Cardiac muscle cell (in vitro differentiated cells and primary cell): ENCODE results near the gene TXN. TPM values are rescaled to one million over a fixed set of nuclear protein-coding genes. Genes with fewer than 3 reads are reported as not detected.
A peak's percentile ranks its signal among the peaks of the same experiment; 100 is the strongest.

ENCODE experiments used
- DNase-seq, 2 donors: peaks; one replicate each; pipeline versions ENCODE4 v3.0.0 to v3.0.0-alpha.2; 2010 to 2017; ENCODE audit warnings: low read depth in 1 of 2, low spot score in 1 of 2
- H3K27ac ChIP-seq: fragments of 200-600 bp; sonication (generic); 2 replicates; pipeline ENCODE4 v1.5.1; 2016
- H3K27me3 ChIP-seq: fragments of 200-600 bp; sonication (generic); 2 replicates; pipeline ENCODE4 v1.6.0; 2016; ENCODE audit warnings: control low read depth
- H3K36me3 ChIP-seq: fragments of 200-600 bp; sonication (generic); 2 replicates; pipeline ENCODE4 v1.5.1; 2016; ENCODE audit warnings: control low read depth
- H3K4me1 ChIP-seq: fragments of 200-600 bp; sonication (generic); 2 replicates; pipeline ENCODE4 v1.8.1; 2017; ENCODE audit warnings: low read depth, mild to moderate bottlenecking, mixed run types
- H3K4me3 ChIP-seq: fragments of 200-600 bp; sonication (generic); 2 replicates; pipeline ENCODE4 v1.5.1; 2016; ENCODE audit warnings: mild to moderate bottlenecking
- H3K9me3 ChIP-seq: fragments of 200-600 bp; sonication (generic); 2 replicates; pipeline ENCODE4 v1.5.1; 2017; ENCODE audit warnings: low read depth, mild to moderate bottlenecking, control low read depth
- polyA plus RNA-seq: library from polyadenylated mRNA; unstranded; fragments of >200 nt; fragmentation: Nextera tagmentation; extraction: Ambion mirVana; gene quantifications from 2 replicates; pipeline ENCODE4 v1.2.1, GENCODE V29; 2016
- total RNA-seq: library from RNA; depleted of rRNA; stranded (reverse); fragments of >200 nt; gene quantifications from 2 replicates; pipeline ENCODE4 v1.2.3, GENCODE V29; 2016
- TF ChIP-seq, protein P1 (sequence below): IDR thresholded peaks from 2 replicates; pipeline ENCODE4 v1.5.1; 2012; ENCODE audit warnings: low read depth, mild to moderate bottlenecking, low read length

The TXN gene
- total and polyA plus RNA-seq, 2 experiments from 2014 or later: 55.7 to 241 TPM

DNA sequence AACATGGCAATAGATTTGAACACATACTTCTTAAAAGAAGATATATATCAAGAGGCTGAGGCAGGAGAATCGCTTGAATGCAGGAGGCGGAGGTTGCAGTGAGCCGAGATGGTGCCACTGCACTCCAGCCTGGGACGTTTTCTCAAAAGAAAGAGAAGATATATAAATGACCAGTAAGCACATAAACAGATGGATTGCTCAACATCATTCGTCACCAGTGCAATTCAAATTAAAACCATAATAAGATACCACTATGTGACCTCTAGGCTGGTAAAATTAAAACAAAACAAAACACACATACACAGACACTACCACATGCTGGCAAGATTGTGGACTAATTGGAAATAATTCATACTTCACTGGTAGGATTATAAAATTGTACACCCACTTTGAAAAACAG is 5.3 kb upstream of the TXN start:
- no peak overlapping the region for H3K4me3 ChIP-seq
- H3K4me1 ChIP-seq: peaks cover 20% of the 10 kb centered on the region
- TF ChIP-seq, protein P1, sequence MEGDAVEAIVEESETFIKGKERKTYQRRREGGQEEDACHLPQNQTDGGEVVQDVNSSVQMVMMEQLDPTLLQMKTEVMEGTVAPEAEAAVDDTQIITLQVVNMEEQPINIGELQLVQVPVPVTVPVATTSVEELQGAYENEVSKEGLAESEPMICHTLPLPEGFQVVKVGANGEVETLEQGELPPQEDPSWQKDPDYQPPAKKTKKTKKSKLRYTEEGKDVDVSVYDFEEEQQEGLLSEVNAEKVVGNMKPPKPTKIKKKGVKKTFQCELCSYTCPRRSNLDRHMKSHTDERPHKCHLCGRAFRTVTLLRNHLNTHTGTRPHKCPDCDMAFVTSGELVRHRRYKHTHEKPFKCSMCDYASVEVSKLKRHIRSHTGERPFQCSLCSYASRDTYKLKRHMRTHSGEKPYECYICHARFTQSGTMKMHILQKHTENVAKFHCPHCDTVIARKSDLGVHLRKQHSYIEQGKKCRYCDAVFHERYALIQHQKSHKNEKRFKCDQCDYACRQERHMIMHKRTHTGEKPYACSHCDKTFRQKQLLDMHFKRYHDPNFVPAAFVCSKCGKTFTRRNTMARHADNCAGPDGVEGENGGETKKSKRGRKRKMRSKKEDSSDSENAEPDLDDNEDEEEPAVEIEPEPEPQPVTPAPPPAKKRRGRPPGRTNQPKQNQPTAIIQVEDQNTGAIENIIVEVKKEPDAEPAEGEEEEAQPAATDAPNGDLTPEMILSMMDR: no peak
- no peaks in the 10 kb centered on the region for H3K27me3 ChIP-seq
- DNase-seq: no peak
- no peaks in the 10 kb centered on the region for H3K36me3 ChIP-seq
- H3K27ac ChIP-seq: no peak overlapping the region
- H3K9me3 ChIP-seq: no peaks in the 10 kb centered on the region

GRCh38 chr9:110260911-110261310 is 4.6 kb upstream of the TXN start:
- H3K36me3 ChIP-seq: no peaks in the 10 kb centered on the region
- no peak for DNase-seq

GRCh38 chr9:110259566-110259965 is 3.3 kb upstream of the TXN start:
- Histone ChIP-seq H3K36me3 (no peaks in the 10 kb centered on the region), H3K4me3 (no peak overlapping the region), H3K4me1 (peaks cover 24% of the 10 kb centered on the region), H3K27ac (no peak overlapping the region), H3K9me3 (no peaks in the 10 kb centered on the region), H3K27me3 (no peaks in the 10 kb centered on the region)
- DNase-seq: no peak
- TF ChIP-seq, protein P1: no peak

More at GRCh38 chr9:110260911-110261310, 4.6 kb upstream of the TXN start:
- H3K4me1 ChIP-seq: peaks cover 20% of the 10 kb centered on the region
- TF ChIP-seq, protein P1: no peak
- H3K4me3 ChIP-seq: no peak overlapping the region
- H3K27me3 ChIP-seq: no peaks in the 10 kb centered on the region
- no peaks in the 10 kb centered on the region for H3K9me3 ChIP-seq
- H3K27ac ChIP-seq: no peak overlapping the region

DNA sequence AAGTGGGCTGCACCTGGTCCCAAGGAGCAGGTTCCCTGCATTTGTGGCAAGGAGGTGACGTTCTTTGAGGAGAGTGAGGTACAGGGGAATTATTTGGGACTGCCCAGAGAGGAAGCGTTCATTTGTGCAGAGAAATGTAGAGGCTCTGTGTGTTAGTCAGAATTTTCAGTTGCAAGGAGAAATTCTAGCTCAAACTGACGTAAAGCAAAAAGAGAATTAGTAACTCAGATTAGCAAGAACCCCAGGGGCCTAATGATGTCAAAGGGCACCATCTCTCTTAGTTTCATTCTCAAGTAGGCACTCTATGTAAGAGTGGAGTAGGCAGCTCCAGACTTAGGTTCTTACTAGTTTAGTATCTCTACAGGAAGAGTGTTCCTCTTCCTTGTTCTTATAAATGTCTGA is 2.4 kb upstream of the TXN start:
- DNase-seq: no peak
- Histone ChIP-seq H3K4me1 (peaks cover 27% of the 10 kb centered on the region), H3K36me3 (no peaks in the 10 kb centered on the region), H3K4me3 (no peak overlapping the region), H3K9me3 (no peaks in the 10 kb centered on the region), H3K27ac (no peak overlapping the region), H3K27me3 (no peaks in the 10 kb centered on the region)
- TF ChIP-seq, protein P1: no peak

DNA sequence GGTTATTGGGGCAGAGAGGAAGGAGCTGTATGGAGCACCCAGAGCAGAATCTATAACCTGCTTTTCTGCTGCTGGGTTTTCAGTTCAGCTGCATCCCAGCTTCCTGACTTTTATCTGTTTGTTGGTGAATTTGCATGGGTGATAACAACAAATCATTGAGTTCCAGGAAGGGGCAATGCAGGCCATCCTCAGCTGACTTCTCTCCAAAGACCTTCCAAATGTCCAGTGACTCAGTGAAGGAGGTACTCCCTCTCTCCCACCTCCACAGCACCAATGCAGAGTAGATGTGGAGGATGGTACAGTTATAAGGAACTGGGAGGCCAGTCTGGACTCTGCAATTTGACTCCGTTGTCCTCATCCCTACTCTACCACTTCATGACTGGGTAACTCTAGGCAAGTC is 1.6 kb upstream of the TXN start:
- Histone ChIP-seq H3K27ac (peak overlapping the region; percentile 85), H3K4me3 (no peak overlapping the region), H3K27me3 (no peaks in the 10 kb centered on the region), H3K9me3 (no peaks in the 10 kb centered on the region), H3K4me1 (peaks cover 27% of the 10 kb centered on the region), H3K36me3 (no peaks in the 10 kb centered on the region)
- TF ChIP-seq, protein P1: no peak
- no peak for DNase-seq
